HG02588 (cell line): Measurements from ENCODE around the gene PPARG.
"Not testable (repeated sequence)": the region's sequence is repeated elsewhere in the genome, so short reads cannot be mapped to it uniquely, and the experiment has no call there.

Source experiments
- ATAC-seq: cut with Tn5 transposase; IDR thresholded peaks from one replicate; pipeline ENCODE4 v1.9.1; 2021; ENCODE audit warnings: mild to moderate bottlenecking, moderate library complexity; ENCODE audit not compliant: unreplicated experiment

Gene PPARG

GRCh38 chr3:12278566-12278965 lies 10.3 kb upstream of the PPARG start:
- ATAC-seq, result no peak

GRCh38 chr3:12279591-12280326 lies 9.1 kb upstream of the PPARG start:
- ATAC-seq, result no peak

GRCh38 chr3:12280357-12280806 lies 8.5 kb upstream of the PPARG start:
- ATAC-seq, result no peak

- ATAC-seq, result no peak
These were observed 4.3 kb upstream of the PPARG start for GRCh38 chr3:12284591-12284990.

GRCh38 chr3:12285003-12285555 lies 3.8 kb upstream of the PPARG start:
- ATAC-seq, result no peak

- not testable (repeated sequence) for ATAC-seq
These were observed 3.1 kb upstream of the PPARG start for GRCh38 chr3:12285779-12286178.

- ATAC-seq, result no peak
These were observed 2.4 kb upstream of the PPARG start for GRCh38 chr3:12286504-12286903.

- ATAC-seq, result no peak
These were observed 1.7 kb upstream of the PPARG start for GRCh38 chr3:12286927-12287726.

- ATAC-seq, result no peak
These were observed 1.1 kb upstream of the PPARG start for GRCh38 chr3:12287727-12288181.

- ATAC-seq, result no peak
These were observed 654 bp downstream of the PPARG start for GRCh38 chr3:12289524-12289923.

GRCh38 chr3:12292770-12293169 lies 3.9 kb downstream of the PPARG start:
- no peak for ATAC-seq

GRCh38 chr3:12294885-12295580 lies 6.2 kb downstream of the PPARG start:
- no peak for ATAC-seq

- ATAC-seq, result no peak
These were observed 7.6 kb downstream of the PPARG start for GRCh38 chr3:12296511-12296910.

- ATAC-seq, result no peak
These were observed 10.2 kb downstream of the PPARG start for GRCh38 chr3:12299026-12299425.

GRCh38 chr3:12300137-12300536 lies 11.3 kb downstream of the PPARG start:
- ATAC-seq, result no peak

- no peak for ATAC-seq
These were observed 12.2 kb downstream of the PPARG start for GRCh38 chr3:12301031-12301430.

GRCh38 chr3:12301513-12301912 lies 12.6 kb downstream of the PPARG start:
- ATAC-seq, result no peak

GRCh38 chr3:12302564-12302963 lies 13.7 kb downstream of the PPARG start:
- ATAC-seq, result no peak

GRCh38 chr3:12303534-12303933 lies 14.7 kb downstream of the PPARG start:
- no peak for ATAC-seq

- no peak for ATAC-seq
These were observed 15.1 kb downstream of the PPARG start for GRCh38 chr3:12303993-12304392.

- no peak for ATAC-seq
These were observed 18.3 kb downstream of the PPARG start for GRCh38 chr3:12307136-12307535.
